HG02840 (cell line): ENCODE measurements around the gene HAGHL.
"Not testable (repeated sequence)": the region's sequence is repeated elsewhere in the genome, so short reads cannot be mapped to it uniquely, and the experiment has no call there.

Experiments used
- ATAC-seq: cut with Tn5 transposase; IDR thresholded peaks from one replicate; pipeline ENCODE4 v1.9.1; 2021; ENCODE audit warnings: mild to moderate bottlenecking, moderate library complexity, moderate number of reproducible peaks; ENCODE audit not compliant: unreplicated experiment, low FRiP score

HAGHL gene

DNA sequence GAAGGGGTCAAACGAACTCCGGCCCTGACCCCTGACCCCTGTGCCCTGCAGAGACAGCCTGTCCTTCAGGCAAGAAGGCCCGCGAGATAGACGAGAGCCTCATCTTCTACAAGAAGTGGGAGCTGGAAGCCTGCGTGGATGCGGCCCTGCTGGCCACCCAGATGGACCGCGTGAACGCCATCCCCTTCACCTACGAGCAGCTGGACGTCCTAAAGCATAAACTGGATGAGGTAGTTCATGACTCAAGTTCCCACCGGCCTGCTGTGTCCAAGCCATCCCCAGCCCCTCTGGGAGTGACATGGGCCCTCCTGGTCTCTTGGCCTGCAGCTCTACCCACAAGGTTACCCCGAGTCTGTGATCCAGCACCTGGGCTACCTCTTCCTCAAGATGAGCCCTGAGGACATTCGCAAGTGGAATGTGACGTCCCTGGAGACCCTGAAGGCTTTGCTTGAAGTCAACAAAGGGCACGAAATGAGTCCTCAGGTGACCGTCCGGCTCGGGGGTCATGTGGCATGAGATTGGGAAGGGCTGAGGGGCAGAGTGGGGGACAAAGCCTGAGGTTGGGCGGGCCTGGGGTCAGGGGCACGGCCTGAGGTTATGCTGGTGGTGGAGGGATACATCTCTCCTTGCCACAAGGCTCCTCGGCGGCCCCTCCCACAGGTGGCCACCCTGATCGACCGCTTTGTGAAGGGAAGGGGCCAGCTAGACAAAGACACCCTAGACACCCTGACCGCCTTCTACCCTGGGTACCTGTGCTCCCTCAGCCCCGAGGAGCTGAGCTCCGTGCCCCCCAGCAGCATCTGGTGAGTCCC is 39.3 kb downstream of the HAGHL start:
- no peak for ATAC-seq

DNA sequence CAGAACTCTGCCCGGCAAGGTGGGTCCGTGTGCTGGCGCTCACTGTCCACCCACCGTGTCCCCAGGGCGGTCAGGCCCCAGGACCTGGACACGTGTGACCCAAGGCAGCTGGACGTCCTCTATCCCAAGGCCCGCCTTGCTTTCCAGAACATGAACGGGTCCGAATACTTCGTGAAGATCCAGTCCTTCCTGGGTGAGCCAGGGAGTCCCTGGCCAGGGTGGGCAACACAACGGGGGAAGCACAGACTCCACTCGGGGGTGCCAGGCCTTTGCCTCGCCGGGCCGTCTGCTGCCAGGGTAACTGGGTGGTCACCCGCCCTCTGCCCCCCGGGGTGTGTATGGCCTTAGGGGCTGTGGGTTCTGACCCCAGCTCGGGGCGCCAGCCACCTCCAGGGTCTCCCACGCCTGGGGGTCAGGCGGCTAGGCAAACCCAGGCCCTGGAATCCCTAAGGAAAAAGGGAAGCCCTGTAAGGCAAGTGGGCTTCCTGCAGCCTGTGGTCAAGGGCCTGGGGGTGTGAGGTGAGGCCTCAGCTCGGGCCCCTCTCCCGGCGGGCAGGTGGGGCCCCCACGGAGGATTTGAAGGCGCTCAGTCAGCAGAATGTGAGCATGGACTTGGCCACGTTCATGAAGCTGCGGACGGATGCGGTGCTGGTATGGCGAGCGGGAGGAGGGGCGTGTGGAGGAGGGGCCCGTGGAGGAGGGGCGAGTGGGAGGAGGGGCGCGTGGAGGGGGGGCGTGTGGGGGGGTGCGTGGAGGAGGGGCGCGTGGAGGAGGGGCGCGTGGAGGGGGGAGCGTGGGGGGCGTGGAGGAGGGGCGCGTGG is 40.1 kb downstream of the HAGHL start:
- no peak for ATAC-seq

DNA sequence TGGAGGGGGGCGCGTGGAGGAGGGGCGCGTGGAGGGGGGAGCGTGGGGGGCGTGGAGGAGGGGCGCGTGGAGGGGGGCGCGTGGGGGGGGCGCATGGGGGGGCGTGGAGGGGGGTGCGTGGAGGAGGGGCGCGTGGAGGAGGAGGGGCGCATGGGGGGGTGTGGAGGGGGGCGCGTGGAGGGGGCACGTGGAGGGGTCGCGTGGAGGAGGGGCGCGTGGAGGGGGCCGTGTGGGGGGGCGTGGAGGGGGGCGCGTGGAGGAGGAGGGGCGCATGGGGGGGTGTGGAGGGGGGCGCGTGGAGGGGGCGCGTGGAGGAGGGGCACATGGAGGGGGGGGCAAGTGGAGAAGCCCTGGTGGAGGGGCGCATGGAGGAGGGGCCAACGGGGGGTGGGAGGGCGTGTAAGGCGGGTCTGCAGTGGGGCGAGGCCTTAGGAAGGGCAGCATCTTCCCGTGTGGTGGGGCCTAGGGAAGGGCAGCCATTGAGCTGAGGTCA is 40.9 kb downstream of the HAGHL start:
- no peak for ATAC-seq

DNA sequence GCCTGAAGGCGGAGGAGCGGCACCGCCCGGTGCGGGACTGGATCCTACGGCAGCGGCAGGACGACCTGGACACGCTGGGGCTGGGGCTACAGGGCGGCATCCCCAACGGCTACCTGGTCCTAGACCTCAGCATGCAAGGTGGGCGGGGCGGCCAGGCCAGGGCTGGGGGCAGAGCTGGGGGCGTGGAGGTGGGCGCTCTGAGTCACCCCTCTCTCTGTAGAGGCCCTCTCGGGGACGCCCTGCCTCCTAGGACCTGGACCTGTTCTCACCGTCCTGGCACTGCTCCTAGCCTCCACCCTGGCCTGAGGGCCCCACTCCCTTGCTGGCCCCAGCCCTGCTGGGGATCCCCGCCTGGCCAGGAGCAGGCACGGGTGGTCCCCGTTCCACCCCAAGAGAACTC is 41.5 kb downstream of the HAGHL start:
- ATAC-seq, result no peak

DNA sequence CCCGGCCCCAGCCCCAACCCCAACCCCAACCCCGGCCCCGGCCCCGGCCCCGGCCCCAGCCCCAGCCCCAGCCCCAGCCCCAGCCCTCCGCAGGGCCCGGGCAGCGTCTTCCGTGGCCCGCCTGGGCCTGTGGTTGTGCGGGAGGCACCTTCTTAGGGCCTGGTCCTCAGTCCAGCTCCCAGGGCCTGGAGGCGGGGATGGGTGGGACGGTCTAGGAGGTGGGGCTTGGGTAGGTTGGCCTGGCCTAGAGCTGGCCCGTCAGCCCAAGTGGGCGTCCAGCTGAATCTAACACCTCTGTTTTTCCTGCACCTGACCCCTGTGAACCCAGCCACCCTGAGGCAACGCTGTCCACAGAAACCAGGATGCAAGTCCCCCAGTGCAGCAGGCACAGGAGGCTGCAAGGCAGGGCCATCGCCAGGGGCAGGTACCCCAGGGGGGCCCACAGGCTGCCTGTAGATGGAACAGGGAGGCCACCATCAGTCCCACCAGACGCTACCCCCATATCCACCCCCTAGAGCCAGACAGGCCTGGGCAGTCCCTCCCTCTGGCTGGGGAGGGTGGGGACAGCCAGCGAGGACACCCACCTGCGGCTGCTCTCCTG is 42.4 kb downstream of the HAGHL start:
- ATAC-seq, result no peak

DNA sequence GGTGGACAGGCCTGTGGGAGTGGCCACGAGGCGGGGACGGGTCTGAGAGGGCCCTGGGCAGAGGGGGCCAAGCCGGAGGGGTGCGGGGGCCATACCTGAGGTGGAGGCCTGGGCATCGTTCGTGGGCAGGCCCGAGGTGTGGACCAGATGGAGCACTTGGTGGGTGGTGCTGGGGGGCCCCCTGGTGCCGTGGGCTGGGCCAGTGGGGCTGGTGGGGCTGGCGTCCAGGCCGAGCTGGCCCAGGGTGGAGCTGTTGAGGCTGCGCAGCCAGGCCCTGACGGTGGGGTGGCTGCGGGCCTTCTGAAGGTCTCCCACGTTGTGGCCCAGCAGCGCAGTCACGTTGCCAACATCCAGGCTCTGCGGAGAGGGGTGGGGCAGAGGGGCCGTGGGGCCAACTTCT is 43.0 kb downstream of the HAGHL start:
- ATAC-seq, result no peak

DNA sequence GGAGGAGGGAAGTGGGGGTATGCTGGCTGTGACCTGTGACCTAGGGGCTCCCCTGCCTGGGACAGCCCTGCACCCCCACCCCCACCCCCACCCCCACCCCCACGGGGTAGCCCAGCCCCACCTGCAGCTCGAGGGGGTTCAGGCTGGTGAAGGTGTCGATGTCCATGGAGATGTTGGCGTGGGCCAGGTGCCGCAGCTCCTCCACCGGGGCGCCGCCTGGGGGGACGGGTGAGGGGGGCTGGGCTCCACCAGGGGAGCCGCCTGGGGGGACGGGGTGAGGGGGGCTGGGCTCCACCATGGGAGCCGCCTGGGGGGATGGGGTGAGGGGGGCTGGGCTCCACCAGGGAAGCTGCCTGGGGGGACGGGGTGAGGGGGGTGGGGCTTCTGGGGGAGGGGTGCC is 43.5 kb downstream of the HAGHL start:
- ATAC-seq, result no peak

DNA sequence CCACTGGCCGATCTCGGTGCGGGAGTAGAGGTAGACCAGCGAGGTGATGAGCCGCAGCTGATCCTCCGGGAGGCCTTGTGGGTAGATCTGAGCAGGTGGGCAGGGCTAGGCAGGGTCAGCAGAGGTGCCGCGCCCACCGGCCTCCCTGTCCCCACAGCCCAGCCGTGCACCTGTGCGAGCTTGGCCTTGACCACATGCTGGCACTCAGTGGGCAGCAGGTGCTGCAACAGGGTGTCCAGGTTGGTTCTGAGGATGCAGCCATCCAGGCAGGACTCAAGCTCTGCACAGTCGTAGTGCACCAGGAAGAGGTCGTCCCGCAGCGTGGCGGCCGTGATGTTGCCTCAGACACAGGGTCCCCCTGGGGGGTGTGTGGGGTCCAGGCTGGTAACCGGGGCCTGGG is 46.1 kb downstream of the HAGHL start:
- ATAC-seq, result no peak

DNA sequence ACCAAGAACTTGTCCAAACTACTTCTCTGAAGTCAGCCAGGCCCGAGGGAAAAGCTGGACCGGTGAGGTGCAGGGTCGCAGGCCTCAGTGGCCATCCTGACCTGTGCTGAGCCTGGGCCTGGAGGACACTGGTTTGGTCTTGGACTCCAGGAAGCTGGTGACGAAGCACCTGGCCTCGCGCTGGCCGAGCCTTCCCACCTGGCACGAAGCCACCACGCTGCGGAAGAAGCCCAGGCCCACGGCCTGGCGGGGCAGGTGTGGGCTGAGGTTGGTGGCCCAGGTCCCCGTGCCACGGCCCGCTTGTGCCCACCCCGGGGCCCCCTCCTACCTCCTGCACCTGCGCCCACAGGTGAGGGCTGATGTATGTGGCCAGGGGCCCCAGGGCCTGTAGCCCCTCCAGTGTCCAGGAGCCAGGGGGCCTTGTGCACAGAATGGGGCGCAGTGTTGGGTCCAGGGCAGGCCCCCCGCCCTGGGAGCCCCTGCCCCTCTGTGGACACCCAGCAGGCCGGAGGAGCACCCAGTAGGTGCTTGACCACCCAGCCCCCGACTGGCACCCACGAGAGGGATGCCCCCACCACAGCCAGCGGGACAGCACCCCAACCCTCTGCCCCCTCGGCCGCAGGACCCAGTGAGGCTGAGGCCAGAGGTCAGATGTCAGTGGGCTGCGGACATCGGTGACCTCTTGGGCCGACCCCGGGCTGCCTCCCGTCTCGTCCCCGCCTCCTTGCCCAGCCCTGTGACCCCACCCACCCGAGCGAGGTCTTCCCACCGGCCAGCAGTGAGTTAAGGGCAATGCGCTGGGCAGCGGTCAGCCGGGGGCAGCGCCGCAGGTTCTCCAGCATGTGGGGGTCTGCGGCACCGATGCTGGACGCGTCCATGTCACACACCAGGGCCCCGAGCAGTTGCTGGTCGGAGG is 47.4 kb downstream of the HAGHL start:
- ATAC-seq, result no peak

DNA sequence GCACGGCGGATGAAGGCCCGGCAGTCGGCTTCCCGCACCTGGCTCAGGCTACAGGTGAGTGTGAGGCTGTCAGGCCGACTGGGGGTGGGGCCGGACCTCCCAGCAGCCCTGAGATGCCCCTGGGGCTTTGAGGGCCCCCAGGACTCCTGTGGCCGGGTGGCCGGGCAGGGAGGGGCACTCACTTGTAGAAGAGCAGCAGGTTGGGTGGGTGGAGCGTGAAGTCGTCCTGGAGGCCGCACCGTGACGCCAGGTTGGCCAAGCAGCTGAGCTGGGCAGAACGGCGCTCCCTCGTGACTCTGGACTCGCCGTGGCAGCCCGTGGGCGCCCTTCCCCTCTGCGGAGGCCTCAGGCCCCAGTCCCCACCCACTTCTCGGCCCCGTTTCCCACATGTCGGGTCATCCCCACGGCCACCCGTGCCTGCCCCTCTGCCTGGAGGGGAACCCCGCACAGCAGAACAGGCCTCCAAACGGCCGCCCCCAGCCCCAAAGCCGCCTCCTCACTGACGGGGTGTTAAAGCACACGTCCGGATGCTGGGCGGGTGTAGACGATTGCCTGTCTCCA is 48.4 kb downstream of the HAGHL start:
- no peak for ATAC-seq

DNA sequence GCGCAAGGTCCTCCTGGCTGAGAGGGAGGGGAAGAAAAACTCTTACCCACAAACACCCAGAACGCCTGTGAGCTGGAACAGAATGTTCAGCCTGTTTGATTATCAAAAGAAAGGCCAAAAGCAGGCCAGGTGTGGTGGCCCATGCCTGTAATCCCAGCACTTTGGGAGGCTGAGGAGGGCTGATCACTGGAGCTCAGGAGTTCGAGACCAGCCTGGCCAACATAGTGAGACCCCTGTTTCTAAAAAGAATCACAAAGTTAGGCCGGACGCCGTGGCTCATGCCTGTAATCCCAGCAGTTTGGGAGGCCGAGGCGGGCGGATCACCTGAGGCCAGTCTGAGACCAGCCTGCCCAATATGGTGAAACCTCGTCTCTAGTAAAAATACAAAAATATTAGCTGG is 49.4 kb downstream of the HAGHL start:
- not testable (repeated sequence) for ATAC-seq

DNA sequence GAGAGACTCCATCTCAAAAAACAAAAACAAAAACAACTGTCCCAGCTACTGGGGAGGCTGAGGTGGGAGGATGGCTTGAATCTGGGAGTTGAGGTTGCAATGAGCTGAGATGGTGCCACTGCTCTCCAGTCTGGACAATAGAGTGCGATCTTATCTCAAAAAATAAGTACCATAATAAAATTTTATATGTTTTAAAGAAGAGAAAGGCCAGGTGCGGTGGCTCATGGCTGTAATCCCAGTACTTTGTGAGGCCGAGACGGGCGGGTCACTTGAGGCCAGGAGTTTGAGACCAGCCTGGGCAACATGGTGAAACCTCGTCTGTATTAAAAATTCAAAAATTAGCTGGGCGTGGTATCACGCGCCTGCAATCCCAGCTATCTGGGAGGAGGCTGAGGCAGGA is 49.9 kb downstream of the HAGHL start:
- no peak for ATAC-seq

DNA sequence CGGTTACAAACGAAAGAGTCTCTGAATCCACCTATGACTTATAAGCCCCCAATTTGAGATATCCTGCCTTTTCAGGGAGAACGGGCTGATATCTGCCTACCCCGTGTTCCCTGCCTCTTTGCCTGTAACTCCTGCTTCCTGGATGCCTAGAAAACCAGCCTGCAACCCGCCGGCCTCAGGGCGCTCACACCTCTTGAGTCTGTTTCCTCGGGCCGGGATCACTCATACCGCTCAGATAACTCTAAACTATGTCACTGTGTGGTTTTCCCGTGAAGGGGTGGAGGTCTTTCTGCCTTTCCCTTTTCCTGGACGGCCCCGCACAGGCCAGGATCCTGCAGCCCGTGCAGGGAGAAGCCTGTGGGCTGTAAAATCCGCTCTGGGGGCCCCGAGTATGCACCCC is 50.9 kb downstream of the HAGHL start:
- no peak for ATAC-seq

DNA sequence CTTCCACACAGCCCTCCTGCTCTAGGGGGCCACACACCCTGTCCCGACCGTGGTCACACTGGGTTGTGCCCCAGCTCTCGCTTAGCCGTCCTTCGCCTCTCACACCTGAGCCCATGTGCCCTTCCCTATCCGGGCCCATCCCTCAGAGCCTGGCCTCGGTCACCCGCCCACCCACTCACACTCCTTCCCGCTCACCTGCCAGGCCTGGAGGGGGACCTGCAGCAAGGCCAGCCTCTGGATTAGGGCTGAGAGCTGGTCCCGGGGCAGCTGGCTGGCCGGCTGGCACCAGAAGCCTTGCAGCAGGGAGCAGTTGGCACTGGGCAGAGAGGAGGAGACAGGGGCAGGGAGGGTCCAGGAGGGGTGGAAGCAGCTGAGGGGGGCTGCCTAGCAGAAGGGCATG is 51.5 kb downstream of the HAGHL start:
- ATAC-seq, result no peak

DNA sequence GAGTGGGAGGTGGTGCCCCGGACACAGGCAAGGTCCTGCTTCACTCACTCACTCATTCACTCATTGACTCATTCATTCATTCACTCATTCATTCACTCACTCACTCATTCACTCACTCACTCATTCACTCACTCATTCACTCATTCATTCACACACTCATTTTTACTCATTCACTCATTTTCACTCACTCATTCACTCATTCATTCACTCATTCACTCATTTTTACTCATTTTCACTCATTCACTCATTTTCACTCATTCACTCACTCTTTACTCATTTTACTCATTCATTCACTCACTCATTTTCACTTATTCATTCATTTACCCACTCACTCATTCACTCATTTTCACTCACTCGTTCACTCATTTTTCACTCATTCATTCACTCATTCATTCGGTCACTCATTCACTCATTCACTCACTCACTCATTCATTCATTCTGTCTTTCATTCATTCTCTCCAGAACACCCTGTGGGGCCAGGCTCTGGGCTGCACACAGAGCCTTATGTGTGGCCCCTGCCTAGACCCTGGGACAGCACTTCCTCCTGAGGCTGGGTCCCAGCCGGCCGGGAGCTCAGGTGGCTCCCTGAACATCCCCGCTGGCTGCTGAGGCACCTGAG is 52.1 kb downstream of the HAGHL start:
- ATAC-seq, result no peak
